ENCODE results near the gene CCDC78.
A peak's percentile ranks its signal among the peaks of the same experiment; 100 is the strongest.
"Not testable (repeated sequence)": the region's sequence is repeated elsewhere in the genome, so short reads cannot be mapped to it uniquely, and the experiment has no call there.

CCDC78 gene

DNA sequence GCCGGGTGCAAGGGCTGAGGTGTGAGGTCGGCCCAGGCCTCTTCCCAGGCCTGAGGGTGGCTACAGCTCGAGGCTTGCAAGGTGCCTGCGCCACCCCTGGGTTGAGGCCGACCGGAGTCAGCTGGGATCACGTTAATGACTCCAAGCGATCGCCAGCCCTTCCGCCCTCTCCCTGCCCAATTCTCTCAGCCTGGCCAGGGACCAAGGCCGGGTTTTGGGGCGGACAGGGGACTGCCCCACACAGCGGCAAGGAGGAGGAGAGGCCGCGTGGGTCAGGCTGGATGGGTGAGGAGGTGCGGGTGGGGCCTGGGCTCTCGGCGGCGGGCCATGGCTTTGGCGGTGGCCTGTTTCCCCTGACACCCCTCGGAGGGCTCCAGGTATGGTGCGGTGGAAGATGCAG is 32.9 kb downstream of the CCDC78 start:
- no peak for DNase-seq (ENCODE audit: low read depth)

DNA sequence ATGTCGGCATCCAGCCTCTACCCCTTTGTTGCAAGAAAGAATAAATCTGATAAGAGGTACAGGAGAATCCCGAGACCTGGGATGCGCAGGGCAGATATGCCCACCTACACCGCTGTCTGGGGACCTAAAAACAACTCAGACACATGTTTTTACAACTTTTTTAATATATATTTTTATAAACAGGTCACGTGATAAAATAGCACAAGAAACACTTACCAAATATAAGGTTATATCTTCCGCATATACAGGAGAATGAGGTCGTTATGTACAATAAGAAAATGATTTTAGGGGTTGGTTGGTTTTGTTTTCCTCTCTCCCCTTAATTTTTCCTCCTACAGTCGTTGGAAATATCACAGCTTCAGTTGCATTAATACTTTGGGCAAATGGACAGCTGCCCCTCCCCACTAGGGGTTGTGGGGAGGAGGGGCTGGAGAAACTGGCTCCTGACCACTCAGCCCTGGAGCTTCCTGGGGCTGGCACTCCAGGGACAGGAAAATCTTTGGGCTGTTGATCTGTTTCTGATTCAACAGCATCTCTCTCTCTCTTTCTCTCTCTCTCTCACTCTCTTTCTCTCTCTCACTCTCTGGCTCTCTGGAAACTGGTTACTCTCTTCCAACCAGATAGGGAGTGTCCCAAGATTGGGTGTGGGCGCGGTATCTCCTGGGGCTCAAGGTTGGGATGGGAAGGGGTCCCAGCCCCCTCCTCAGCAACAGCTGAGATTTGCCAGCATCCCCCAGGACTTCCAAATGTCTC is 33.7 kb downstream of the CCDC78 start:
- no peak for DNase-seq (ENCODE audit: low read depth)

DNA sequence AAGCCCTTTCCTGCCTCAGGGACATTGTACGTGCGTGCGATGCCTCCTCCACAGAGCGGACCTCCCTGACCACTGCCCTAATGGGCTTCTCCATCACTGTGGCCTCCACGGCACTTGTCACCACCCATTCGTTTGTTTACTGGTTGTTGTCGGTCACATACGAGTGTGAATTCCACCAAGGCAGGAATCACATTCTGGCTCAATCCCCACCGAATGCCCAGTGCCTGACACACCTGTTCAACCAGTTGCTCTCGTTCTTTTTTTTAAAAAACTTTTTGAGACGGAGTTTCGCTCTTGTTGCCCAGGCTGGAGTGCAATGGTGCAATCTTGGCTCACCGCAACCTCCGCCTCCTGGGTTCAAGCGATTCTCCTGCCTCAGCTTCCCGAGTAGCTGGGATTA is 35.0 kb downstream of the CCDC78 start:
- not testable (repeated sequence) for DNase-seq (ENCODE audit: low read depth)

DNA sequence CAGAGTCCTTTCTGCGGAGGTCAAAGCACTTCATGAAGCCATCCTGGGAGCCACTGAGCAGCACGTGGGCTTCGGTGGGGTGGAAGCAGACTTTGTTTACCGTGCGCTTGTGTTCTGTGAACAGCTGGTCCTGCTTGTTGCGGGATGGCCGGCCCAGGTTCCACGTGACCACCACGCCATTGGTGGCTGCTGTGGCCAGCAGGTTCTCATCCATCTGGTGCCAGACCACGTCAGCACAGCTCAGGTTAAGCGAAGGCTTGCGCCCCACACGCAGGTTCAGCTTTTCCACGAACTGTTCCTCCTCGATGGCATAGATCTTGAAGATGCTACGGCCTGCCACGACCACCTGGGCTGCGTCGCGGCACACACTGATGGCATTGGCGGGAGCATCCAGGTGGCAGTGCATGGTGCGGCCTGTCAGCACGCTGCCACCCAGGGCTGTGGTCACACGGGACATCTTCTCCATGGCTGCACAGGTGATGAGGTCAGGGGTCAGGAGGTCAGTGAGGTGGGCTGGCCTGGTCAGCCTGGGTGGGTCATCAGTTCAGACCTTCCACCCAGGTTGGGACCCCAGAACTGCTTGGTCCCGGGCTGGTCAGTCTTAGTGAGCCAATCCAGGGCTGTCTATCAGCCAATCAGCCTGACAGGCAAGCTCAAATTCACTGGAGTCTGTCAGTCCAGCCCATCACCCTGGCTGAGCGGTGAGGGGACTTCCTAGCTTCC is 36.9 kb downstream of the CCDC78 start:
- no peak for DNase-seq (ENCODE audit: low read depth)

DNA sequence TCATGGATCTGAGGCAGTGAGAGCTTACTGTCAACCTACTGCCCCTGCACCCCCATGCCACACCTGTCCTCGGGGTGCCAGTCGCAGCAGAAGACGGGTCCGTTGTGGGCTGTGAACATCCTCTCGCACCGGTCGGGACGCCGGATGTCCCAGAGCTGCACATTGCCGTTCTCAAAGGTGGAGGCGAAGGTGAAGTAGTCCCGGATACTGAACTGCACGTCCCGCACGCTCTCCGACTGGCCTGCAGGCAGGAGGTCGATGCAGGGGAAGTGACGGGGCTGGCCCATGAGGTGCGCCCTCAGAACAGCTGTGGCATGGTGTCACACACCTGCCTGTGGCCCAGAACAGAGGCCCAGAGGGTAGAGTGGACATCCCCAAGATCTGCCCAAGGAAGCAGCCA is 38.7 kb downstream of the CCDC78 start:
- no peak for DNase-seq (ENCODE audit: low read depth)

DNA sequence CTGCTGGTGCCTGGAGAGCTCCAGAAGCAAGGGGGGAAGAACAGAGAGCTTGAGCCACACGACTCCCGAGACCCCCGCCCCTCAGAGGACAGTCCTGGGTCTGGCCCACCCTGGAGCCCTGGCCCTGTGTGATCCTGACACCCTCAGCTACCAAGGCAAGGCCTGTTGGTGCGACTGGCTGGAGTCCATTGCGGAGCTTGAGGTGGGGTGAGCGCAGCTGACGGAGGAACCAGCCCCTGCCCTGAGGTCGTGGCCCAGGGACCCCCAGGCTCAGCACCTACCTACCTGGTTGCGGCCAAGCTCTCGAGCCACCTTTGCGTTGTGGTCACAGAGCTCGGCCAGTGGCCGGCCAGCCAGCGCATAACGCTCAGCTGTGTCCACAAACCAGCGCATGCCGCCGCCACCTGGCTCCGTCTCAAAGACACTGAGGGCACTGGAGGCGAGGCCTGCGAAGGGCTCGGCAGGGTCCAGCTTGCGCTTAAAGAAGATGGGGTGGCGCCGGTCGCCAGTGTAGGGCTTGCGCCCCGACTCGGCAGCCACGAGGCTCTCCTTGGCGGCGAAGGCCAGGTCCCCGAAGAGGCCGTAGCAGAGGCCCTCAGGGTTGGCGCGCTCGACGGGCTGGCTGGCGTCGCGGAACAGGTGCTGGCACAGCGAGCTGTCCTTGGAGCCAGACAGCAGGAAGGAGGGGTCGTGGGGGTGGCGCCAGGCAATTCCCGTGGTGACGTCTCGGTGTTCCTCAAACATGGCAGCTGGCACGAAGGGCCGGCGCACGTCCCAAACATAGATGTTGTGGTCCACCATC is 39.6 kb downstream of the CCDC78 start:
- DNase-seq (ENCODE audit: low read depth) = no peak

DNA sequence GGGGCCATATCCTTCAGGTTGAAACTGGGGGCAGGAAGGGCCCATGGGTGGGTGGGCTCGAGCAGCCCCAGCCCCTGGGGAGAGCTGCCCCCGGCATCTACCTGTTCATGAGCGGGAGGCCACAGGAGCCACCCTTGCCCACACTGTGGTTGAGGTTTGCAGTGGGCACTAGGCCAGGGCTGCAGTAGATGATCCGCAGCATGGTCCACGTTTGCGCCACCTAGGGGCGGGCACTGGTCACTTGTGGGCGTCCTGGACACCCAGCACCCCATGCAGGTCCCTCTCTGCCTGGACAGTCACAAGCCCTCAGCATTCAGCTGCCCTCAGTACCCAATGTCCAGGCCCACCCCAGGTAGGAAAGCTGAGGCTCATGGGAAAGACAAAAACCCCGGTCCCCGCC is 40.3 kb downstream of the CCDC78 start:
- no peak for DNase-seq (ENCODE audit: low read depth)

DNA sequence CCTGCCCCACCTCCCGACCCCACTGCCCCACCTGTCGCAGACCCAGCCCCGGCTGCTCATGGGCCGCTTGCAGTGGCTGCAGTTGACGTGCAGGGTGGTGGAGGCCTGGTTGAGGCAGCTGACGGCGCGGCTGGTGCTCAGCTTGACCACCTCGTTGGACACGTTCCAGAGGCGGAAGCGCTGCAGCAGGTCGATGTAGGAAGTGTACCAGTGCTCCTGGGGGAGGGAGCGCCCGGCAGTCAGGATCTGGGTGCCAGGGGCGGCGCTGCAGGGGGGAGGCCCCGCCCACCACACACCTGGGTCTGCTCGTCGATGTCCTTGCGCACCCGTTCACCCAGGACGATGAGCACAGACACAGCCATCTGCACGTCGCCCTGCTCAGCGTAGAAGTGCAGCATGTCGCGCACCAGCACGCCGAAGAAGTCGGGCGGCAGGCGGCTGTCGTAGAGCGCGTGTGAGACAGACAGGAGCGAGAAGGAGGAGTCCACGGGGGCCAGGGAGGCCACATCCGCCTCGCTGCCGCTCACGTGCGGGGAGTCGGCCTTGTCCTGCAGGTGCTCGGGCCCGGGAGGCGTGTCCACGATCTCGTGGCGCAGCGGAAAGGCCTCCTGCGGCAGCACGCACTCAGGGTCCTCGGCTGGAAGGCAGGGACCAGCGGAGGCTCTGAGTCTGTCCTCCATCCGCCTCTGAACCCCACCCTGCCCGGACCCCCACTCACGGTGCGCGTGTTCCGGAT is 41.1 kb downstream of the CCDC78 start:
- no peak for DNase-seq (ENCODE audit: low read depth)

DNA sequence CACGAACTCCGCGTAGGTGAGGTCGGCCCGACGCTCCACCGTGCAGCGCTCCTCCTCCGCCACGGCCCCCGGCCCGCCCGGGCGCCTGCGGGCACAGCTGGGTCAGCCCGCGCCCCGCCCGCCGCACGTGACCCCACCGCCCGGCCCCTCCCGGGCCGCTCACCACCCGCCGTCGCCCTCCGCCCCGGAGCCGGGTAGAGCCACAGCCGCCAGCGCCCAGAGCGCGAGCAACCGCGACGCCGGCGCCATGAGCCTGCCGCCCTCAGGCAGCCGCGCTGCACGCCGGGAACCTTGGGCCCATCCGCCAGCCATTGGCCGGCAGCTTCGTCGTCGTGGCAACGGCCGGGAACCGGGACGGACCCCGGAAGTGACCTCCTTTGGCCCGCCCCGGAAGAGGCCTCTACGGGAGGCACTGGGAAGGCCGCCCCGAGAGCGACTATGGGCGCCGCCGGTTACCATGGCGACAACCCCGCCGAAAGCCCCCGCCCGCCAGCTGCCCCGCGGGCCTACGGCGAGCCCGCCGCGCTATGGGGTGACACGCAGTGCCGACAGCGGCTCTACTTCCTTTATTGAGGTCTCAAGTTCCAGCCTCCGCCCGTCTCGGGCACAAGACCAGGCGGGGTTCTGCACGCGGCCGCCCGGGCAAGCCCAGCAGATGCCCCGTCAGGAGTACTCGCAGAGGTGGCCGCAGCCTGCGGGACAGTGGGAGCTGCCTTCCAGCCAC is 42.0 kb downstream of the CCDC78 start, which contains the start of gene JMJD8:
Gene JMJD8, minus strand, starts transcription at position 264 of the 724 bp plus-strand sequence. Its CDS starts 15 bp downstream, at position 249.
- DNase-seq (ENCODE audit: low read depth) = peak; percentile 97

DNA sequence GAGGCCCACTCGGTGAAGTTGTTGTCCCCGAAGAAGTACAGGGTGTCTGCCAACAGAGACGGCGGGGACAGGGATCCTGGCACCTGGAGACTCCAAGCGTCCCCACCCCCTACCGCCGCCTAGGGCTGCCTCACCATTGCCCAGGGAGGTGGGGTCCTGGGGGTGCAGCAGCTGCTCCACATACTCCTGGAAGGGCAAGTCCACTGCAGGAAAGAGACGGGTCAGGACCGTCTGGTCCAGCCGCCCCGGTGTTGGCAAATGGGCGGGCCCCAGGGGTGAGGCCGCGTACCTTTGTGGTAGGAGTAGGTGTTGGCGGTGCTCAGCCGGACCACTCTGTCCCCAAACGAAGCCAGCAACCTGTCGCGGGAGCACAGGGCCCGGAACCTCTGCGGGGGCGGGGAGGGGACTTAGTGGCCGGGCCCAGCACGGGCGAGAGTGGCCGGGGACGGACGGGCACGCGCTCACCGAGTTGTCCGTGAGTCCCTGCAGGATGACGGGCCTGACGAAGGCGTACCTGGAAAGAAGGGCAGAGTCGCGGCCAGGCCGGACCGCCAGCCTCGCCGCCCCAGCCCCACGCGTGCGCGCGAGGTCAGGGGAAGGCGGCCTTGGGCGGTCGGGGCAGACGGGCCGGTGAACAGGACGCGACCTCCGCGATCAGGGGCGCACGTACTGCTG is 42.7 kb downstream of the CCDC78 start:
- DNase-seq (ENCODE audit: low read depth) = no peak

DNA sequence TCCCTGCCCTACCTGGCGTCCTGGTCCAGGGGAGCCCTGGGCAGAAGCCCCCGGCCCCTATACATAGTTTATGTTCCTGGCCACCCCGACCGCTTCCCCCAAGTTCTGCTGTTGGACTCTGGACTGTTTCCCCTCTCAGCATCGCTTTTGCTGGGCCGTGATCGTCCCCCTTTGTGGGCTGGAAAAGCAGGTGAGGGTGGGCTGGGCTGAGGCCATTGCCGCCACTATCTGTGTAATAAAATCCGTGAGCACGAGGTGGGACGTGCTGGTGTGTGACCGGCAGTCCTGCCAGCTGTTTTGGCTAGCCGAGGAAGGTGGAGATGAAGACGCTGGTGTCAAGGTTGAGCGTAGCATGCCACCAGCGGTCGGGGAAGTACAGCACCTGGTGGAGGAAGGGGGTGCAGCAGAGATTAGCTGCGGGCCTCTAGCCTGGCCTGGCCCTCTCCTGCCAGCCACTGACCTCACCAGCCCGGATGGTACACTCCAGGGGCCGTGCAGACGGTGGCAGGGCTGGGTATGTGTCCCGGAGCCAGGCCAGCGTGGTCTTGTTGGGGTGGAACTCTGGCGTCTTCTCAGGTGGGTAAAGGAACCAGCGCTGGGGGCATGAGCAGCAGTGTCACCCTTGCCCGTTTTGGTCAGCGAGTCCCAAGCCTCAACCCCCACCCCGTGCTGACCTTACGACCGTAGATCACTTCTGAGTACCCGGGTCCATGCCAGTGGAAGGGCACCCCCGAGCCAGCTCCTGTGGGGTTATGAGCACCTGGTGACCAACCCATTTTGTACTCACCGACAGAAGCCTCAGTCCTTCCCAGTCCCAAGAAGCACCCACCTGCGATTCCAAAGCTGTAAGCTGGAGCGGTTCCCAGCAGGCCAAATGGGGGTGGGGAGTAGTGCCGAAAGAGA is 43.5 kb downstream of the CCDC78 start:
- no peak for DNase-seq (ENCODE audit: low read depth)

DNA sequence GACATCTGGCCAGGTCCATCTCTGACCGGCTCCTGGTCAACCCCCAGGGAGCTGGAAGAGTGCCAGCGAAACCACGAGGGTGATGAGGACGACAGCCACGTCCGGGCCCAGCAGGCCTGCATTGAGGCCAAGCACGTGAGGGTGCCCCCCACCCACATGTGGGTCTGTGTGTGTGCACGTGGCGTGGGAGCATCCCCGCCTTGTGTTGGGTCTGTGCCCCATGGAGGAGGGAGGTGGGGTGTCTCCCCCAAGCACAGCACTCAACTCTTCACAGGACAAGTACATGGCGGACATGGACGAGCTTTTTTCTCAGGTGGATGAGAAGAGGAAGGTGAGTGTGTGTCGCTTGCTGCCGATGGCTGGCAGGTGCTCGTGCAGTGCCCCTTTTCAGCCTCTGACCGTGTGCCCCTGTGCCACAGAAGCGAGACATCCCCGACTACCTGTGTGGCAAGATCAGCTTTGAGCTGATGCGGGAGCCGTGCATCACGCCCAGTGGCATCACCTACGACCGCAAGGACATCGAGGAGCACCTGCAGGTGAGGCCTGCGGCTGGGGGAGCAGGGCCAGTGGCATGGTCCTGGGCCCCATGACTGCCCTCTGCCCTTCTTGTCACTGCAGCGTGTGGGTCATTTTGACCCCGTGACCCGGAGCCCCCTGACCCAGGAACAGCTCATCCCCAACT is 44.4 kb downstream of the CCDC78 start:
- no peak for DNase-seq (ENCODE audit: low read depth)

DNA sequence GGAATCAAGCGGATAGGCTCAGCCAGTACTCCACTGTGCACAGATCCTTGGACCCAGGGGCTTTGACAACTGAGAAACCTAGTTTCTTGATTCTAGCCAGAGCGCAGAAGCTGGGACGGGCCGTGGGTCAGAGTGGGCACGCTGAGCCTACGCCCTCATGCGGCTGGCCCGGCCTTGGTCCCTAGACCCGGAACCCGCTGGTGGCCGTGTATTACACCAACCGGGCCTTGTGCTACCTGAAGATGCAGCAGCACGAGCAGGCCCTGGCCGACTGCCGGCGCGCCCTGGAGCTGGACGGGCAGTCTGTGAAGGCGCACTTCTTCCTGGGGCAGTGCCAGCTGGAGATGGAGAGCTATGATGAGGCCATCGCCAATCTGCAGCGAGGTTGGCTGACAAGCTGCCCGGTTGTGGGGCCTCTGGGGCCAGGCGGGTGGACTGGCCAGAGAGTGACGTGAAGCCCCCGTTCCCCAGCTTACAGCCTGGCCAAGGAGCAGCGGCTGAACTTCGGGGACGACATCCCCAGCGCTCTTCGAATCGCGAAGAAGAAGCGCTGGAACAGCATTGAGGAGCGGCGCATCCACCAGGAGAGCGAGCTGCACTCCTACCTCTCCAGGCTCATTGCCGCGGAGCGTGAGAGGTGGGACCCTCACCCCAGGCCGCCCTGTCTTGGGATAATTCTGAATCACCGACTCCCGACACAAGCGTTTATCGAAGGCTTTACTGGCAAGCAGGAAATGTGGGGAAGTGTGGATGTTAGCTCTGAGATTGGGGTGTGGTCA is 45.1 kb downstream of the CCDC78 start:
- no peak for DNase-seq (ENCODE audit: low read depth)

DNA sequence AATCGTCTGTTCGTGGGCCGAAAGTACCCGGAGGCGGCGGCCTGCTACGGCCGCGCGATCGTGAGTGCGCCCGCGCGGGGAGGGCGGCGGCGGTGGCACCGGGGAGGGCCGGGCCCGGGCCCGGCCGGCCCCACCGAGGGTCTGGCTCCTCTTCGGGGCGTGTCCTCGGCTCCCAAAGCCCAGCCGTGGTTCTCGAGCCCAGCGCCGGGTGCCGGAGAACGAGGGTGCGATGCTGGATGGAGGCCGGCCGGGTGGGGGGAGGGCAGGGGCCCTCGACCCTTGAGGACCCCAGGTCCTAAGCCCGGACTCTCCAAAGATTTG is 45.7 kb downstream of the CCDC78 start:
- no peak for DNase-seq (ENCODE audit: low read depth)

DNA sequence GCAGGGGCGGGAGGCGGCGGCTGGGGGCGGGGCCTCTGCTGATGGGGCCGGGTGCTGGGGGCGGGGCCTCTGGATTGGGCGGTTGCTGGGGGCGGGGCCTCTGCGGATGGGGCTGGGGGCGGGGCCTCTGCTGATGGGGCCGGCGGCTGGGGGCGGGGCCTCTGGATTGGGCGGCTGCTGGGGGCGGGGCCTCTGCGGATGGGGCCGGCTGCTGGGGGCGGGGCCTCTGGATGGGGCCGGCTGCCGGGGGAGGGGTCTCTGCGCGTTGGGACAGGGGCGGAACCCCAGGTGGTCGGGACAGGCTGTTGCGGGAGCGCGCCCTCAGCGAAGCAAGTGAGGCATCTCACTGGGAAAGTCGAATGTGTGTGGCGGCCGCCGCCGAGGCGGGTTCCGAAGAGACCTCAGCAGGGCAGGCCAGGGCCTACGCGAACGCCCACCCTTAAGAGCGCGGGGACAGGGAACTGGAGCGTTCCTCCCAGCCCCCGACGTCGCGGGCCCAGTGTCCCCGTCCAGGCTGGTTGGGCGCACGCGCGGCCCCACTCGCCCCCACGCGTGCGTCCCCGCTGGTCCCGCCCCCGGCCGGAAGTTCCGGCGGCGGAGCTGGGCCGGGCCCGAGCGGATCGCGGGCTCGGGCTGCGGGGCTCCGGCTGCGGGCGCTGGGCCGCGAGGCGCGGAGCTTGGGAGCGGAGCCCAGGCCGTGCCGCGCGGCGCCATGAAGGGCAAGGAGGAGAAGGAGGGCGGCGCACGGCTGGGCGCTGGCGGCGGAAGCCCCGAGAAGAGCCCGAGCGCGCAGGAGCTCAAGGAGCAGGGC is 46.2 kb downstream of the CCDC78 start, which contains the start of gene STUB1:
Gene STUB1, plus strand, starts transcription at position 597 of the 811 bp plus-strand sequence. Its CDS starts 116 bp downstream, at position 713.
- peak; percentile 90 for DNase-seq (ENCODE audit: low read depth)

DNA sequence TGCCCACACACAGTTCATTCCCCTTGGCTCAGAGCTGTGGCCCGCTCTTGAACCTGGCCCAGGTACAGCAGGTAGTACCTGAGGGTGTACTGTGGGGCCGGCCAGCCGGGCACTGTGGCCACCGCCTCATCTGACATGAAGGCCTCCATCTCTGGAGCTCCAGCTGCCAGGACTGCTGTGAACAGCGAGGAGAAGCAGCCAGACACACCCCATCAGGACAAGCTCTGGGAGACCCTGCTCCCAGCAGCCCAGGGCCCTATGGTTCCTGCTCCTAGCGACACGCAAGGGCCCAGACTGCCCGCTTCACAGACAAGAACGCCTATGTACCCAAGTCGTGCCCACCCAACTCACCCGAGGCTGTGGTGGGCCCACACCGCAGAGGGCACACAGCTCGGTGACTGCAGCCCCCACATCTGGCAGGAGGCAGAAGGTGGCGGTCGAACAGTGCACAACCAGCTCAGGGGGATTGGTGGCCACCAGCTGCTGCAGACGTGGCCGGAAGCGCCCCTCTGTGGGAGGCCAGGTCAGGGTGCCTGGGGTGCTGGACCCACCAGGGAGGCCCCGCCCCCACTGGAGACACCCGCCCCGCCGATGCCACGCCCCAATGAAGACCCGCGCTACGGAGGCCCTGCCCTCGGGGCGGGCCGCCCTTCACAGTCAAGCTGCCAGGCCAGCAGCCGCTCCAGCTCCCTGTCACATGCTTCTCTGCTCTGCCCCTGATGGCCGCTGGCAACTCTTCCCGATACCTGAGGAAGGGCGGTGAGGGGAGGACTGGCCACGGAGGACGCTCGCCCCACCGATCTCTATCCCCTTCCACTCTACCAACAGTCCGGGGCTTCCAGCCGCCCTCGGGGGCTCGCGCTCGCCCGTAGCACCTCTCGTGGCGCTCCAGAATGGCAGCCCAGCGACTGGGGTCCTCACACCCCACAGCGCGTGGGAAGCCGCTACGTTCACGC is 47.1 kb downstream of the CCDC78 start:
- DNase-seq (ENCODE audit: low read depth) = peak; percentile 64

Measured in activated T-cell treated with anti-CD3 and anti-CD28 coated beads for 48 hours (primary cell).